Endothelial cell of umbilical vein (primary cell): ENCODE data around the gene SAMD14. TPM values are rescaled to one million over a fixed set of nuclear protein-coding genes. Genes with fewer than 3 reads are reported as not detected.

Experiments used
- BruUV-seq: library from RNA; stranded (reverse); fragments of 400-500 nt; replicated peaks from 2 replicates; lab custom pipeline; 2021; lab: Mats Ljungman, UMichigan
- CTCF ChIA-PET: fragments of 300-600, 350-600 bp; sonication (Branson Sonifier 250); formaldehyde crosslinking; loops from one replicate; lab custom pipeline; 2021; ENCODE audit warnings: antibody characterized with exemption, inconsistent platforms; lab: Charles Lee
- POLR2A ChIA-PET: fragments of 300-600, 350-600 bp; sonication (Branson Sonifier 250); formaldehyde crosslinking; loops from one replicate; lab custom pipeline; 2021; ENCODE audit warnings: antibody characterized with exemption, inconsistent platforms; lab: Charles Lee
- DNase-seq: peaks from one replicate; pipeline ENCODE4 v3.0.0-alpha.2; 2011; ENCODE audit warnings: low read depth, low spot score
- FAIRE-seq: peaks from 2 replicates; lab custom pipeline; 2011; peaks lifted over from hg19 to GRCh38; lab: Jason Lieb, UNC
- H2AFZ ChIP-seq: 2 replicates; pipeline ENCODE4 v1.6.0; 2012; ENCODE audit warnings: low read depth, low read length, control low read depth, inconsistent platforms
- H3K27ac ChIP-seq: 2 replicates; pipeline ENCODE4 v1.5.1; 2011; ENCODE audit warnings: low read depth, mild to moderate bottlenecking, control low read depth, low read length, moderate library complexity; ENCODE audit not compliant: insufficient read depth
- H3K27me3 ChIP-seq, 2 experiments: 2 replicates each; pipeline versions ENCODE4 v1.6.0 to v1.6.1; 2011; ENCODE audit warnings: low read length in 2 of 2, mixed read lengths in 1 of 2; ENCODE audit not compliant: control insufficient read depth in 2 of 2, insufficient read depth in 2 of 2
- H3K36me3 ChIP-seq, 2 experiments: 2 replicates in 1 of 2; 3 replicates in 1 of 2; pipeline ENCODE4 v1.5.1; 2011; ENCODE audit warnings: low read length in 2 of 2, mild to moderate bottlenecking in 1 of 2, moderate library complexity in 1 of 2; ENCODE audit not compliant: control insufficient read depth in 2 of 2, insufficient read depth in 2 of 2; ENCODE audit errors: extremely low read depth in 1 of 2
- H3K4me1 ChIP-seq: 3 replicates; pipeline ENCODE4 v1.5.1; 2011; ENCODE audit warnings: mild to moderate bottlenecking, low read length; ENCODE audit not compliant: control insufficient read depth, insufficient read depth; ENCODE audit errors: extremely low read depth
- H3K4me2 ChIP-seq: 2 replicates; pipeline ENCODE4 v1.6.1; 2011; ENCODE audit warnings: low read length, control low read depth, mixed read lengths; ENCODE audit not compliant: insufficient read depth
- H3K4me3 ChIP-seq, 3 experiments: fragments of 200-600 bp in 1 of 3; sonication (generic), shearing (Covaris generic) in 1 of 3; replicated peaks in 1 of 3; 2 replicates each; pipeline ENCODE4 v1.5.1; 2011 to 2016; ENCODE audit warnings: control low read depth in 3 of 3, low read length in 3 of 3, mild to moderate bottlenecking in 2 of 3, inconsistent platforms in 1 of 3, low read depth in 1 of 3, moderate library complexity in 1 of 3; ENCODE audit not compliant: insufficient read depth in 1 of 3
- H3K79me2 ChIP-seq: 2 replicates; pipeline ENCODE4 v1.6.0; 2012; ENCODE audit warnings: low read length, inconsistent platforms; ENCODE audit not compliant: control insufficient read depth, insufficient read depth
- H3K9ac ChIP-seq: replicated peaks from 2 replicates; pipeline ENCODE3; 2011; ENCODE audit warnings: low read length, control low read depth; ENCODE audit not compliant: insufficient read depth; ENCODE audit errors: extremely low read depth
- H3K9me1 ChIP-seq: replicated peaks from 3 replicates; pipeline ENCODE4 v1.6.0; 2011; ENCODE audit warnings: mild to moderate bottlenecking, low read length; ENCODE audit not compliant: control insufficient read depth, insufficient read depth; ENCODE audit errors: extremely low read depth
- H3K9me3 ChIP-seq: replicated peaks from 2 replicates; pipeline ENCODE4 v1.5.1; 2012; ENCODE audit warnings: low read length, inconsistent platforms; ENCODE audit not compliant: control insufficient read depth, insufficient read depth
- H4K20me1 ChIP-seq: replicated peaks from 2 replicates; pipeline ENCODE3; 2011; ENCODE audit warnings: mild to moderate bottlenecking, low read length; ENCODE audit not compliant: control insufficient read depth, insufficient read depth; ENCODE audit errors: extremely low read depth
- CTCF ChIP-seq, 2 donors: IDR thresholded peaks; 1 replicate in 1 of 2; 2 replicates in 1 of 2; pipeline ENCODE4 v1.5.1; 2011; ENCODE audit warnings: low read length in 2 of 2, mild to moderate bottlenecking in 2 of 2, moderate library complexity in 2 of 2, control low read depth in 1 of 2, inconsistent platforms in 1 of 2, low read depth in 1 of 2; ENCODE audit not compliant: insufficient read depth in 1 of 2; ENCODE audit errors: extremely low read depth in 1 of 2
- EZH2 ChIP-seq: IDR thresholded peaks from 2 replicates; pipeline ENCODE4 v1.6.1; 2012; ENCODE audit warnings: borderline replicate concordance, low read depth, mild to moderate bottlenecking, moderate library complexity, low read length, inconsistent platforms; ENCODE audit not compliant: severe bottlenecking
- FOS ChIP-seq: IDR thresholded peaks from 2 replicates; pipeline ENCODE4 v1.6.1; 2011; ENCODE audit warnings: mild to moderate bottlenecking, low read length, moderate library complexity, borderline replicate concordance; ENCODE audit not compliant: insufficient read depth
- GATA2 ChIP-seq: IDR thresholded peaks from 2 replicates; pipeline ENCODE4 v1.7.0; 2011; ENCODE audit warnings: low read depth, mild to moderate bottlenecking, moderate library complexity, mixed read lengths, low read length; ENCODE audit not compliant: insufficient read length, insufficient read depth
- JUN ChIP-seq: IDR thresholded peaks from 2 replicates; pipeline ENCODE4 v1.6.1; 2011; ENCODE audit warnings: borderline replicate concordance, low read depth; ENCODE audit not compliant: insufficient read length, insufficient read depth
- MAX ChIP-seq: IDR thresholded peaks from 2 replicates; pipeline ENCODE4 v1.6.1; 2011; ENCODE audit not compliant: insufficient read depth, insufficient read length
- MYC ChIP-seq: IDR thresholded peaks from one replicate; pipeline ENCODE4 v1.6.1; 2011; ENCODE audit warnings: mild to moderate bottlenecking, low read depth, low read length
- POLR2A ChIP-seq: IDR thresholded peaks from 2 replicates; pipeline ENCODE4 v1.6.1; 2012; ENCODE audit warnings: low read depth, mild to moderate bottlenecking, control low read depth, low read length
- POLR2AphosphoS5 ChIP-seq: IDR thresholded peaks from 2 replicates; pipeline ENCODE4 v1.6.1; 2012; ENCODE audit warnings: low read depth, mild to moderate bottlenecking, control low read depth, low read length, moderate library complexity; ENCODE audit not compliant: insufficient read depth
- dilution Hi-C: fragments of 300-500 bp; cut with MboI; formaldehyde crosslinking; loops from one replicate; pipeline ENCODE4 v1.15.0; 2019; ENCODE audit warnings: low sequenced_read_pairs; ENCODE audit not compliant: extremely low pct_ligation_motif_present
- intact Hi-C: fragments of 100-400 bp; cut with micrococcal nuclease; formaldehyde crosslinking; loops from one replicate; pipeline ENCODE4 v1.10.0; 2022
- polyA plus RNA-seq, 4 experiments: library from polyadenylated mRNA; depleted of rRNA in 3 of 4; stranded (reverse) in 3 of 4; unstranded in 1 of 4; fragments of >200 nt; gene quantifications; 2 replicates each; pipeline versions ENCODE4 v1.2.1 to v1.2.3, GENCODE V29; 2011 to 2012; ENCODE audit warnings: missing spikeins in 1 of 4
- total RNA-seq: library from RNA; stranded (reverse); gene quantifications from 2 replicates; pipeline ENCODE4 v1.2.3, GENCODE V29; 2021

Gene SAMD14
- total and polyA plus RNA-seq, 2 donors (not counting 3 experiments of a cell fraction or from before 2014, with no cell fraction given), result 6.8 to 15.6 TPM

- CTCF ChIA-PET, result interaction anchor here (1.0 to 4.1 kb wide), 4 partner anchors 8 to 89 kb away, joined by 3 to 29 read pairs (median 9); no protein-coding TSS in a partner anchor
- Histone ChIP-seq H3K27ac (no peak overlapping the region), H3K27me3 (no peaks in the 10 kb centered on the region), H3K36me3 (peaks cover 0 to 4% of the 10 kb centered on the region in 2 experiments), H3K9ac (no peak overlapping the region), H3K4me1 (no peaks in the 10 kb centered on the region), H4K20me1 (no peaks in the 10 kb centered on the region), H3K4me2 (no peak overlapping the region), H2AFZ (no peak overlapping the region), H3K9me3 (no peaks in the 10 kb centered on the region), H3K9me1 (no peaks in the 10 kb centered on the region), H3K4me3 (no peak overlapping the region), H3K79me2 (no peaks in the 10 kb centered on the region)
- no peak for DNase-seq
- intact Hi-C loops (no loop called here), dilution Hi-C loops (no loop called here)
- POLR2A ChIA-PET, result no interaction called here
- FAIRE-seq, result no peak
- TF ChIP-seq POLR2AphosphoS5 (no peak), FOS (no peak), MYC (no peak), EZH2 (no peak), CTCF (IDR thresholded peaks at IDR 0.05; ENCODE audit: extremely low read depth in 1 of 2, insufficient read depth in 1 of 2, low read depth in 1 of 2, low read length in 2 of 2) (no peak), GATA2 (no peak), JUN (no peak), MAX (no peak), POLR2A (no peak)
- BruUV-seq, result no TSS peak
Observed at GRCh38 chr17:50109207-50109606, 20.8 kb downstream of the SAMD14 start.
